GM21423 (cell line): ENCODE results near the gene PPP3CA.

ENCODE experiments used
- ATAC-seq: cut with Tn5 transposase; IDR thresholded peaks from one replicate; pipeline ENCODE4 v1.9.1; 2021; ENCODE audit warnings: mild to moderate bottlenecking, moderate library complexity; ENCODE audit not compliant: unreplicated experiment

Gene PPP3CA

DNA sequence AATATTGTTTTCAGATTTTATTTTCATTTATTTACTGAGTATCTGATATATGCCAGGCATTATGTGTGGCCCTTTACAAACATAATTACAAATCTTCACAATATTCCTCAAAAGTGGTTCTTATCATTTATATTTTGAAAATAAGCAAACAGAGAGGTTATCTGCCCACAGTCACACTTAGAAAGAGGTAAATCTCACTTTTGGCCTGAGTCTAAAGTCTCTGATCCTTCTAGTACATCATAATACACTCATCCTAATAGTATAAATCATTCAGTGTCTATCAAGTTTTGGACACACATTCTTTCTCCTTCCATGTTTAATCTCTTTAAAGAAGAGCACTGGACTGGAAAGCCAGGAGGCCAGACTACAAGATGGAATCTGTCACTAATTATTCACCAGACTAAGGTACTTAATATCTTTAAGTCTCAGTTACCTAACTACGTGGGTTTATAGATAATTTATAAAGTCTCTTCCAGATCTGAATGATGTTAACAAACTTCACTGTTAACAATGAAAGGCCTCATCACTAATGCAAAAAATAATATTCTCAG is 281.3 kb downstream of the PPP3CA start:
- no peak for ATAC-seq

DNA sequence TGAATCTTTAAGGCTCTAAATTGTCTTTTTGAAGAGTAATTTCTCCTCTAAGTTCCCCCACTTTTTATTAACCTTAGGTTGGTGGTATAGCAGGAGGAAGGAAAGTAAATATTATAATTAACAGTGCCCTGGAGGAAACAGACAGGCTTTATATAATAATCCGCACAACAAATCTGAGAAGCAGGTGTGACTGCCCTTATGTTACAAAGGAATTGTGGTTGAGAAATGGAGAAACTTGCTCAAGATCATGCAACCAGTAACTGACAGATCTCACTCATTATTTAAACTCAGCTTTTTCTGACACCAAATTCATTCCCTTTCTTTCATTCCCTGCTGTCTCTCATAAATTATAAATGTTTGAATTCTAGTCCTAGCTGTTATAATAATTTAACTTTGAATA is 282.0 kb downstream of the PPP3CA start:
- no peak for ATAC-seq

DNA sequence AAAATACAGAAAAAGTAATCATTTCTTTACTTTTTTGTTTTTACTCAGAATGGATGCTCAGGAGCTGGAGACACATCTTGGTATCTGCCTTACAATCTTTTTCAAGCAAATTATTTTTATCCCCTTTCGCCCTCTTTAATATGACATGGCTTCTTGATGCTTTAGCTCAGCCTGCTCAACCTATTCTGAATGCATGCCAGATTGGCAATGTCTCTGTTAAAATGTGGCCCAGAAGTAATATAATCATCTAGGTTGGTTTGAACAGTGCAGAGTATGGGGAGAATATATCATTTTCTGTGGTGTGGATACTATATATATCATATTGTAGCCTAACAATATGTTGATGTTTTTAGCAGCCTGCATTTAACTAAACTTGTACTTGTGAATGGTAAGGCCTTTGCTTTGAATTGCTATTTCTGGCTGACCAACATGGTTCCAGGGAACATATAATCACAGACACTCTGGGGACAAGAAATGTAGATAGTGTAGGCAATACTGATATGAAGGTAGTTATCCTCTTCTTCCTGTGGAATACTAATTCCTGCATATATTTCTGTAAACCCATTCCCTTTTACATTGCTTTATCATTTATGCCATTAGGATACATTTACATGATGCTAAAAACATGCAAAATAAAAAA is 282.7 kb downstream of the PPP3CA start:
- ATAC-seq, result no peak

DNA sequence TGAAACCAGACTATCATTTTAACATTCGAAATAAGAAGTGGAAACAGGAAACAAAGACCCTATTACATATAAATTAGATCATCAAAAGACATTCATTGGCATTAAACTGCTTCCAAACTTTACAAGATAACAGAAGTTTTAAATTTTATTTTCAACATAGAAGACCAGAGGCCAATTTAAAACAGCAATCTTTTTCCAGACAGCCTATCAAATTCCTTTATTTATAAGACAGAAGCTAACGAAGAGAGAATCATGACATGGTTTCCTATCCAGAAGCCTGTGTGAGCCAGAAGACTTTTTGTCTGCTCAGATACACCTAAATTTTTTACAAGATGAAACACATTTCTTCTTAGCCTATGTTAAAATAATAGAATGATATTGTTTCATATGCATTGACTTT is 291.9 kb downstream of the PPP3CA start:
- no peak for ATAC-seq

DNA sequence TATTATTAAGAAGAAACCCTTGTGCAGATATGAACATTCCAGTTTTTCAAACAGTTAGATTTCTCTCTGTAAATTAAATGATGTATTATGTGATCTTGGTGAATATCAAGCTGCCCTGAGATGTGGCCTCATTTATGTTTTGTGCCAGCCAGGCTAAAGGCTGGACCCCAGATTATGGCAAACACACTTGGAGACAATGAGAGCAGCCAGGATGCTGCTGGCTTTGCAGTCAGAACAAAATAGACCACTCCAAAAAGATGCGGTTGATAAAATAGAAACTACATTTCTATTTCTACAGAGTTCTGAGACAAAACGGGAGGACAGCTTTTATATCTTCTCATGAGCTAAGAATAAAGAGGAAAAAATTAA is 296.5 kb downstream of the PPP3CA start:
- no peak for ATAC-seq

GRCh38 chr4:101050088-101050836 is 297.1 kb downstream of the PPP3CA start:
- ATAC-seq, result no peak

DNA sequence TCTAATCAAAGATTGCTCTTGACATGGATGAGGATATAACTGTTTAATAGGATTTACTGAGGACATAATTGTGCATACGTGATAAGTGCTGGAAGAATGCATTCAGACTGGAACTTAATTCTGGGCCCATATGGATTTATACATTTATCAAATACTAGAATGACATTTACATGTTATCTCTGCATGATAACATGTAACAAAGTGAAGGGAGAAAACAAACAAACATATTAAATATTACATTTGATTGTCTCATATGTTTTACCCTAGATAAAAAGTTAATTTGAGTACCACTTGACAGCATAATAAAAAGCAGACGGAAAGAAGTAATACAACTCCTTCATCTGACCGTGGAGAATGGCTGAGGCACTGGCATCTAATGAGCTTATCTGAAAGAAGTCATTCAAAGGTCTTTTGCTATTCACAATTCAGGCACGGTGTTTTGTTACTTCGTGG is 297.8 kb downstream of the PPP3CA start:
- no peak for ATAC-seq

- no peak for ATAC-seq
Observed at GRCh38 chr4:101044766-101045165, 302.6 kb downstream of the PPP3CA start.

DNA sequence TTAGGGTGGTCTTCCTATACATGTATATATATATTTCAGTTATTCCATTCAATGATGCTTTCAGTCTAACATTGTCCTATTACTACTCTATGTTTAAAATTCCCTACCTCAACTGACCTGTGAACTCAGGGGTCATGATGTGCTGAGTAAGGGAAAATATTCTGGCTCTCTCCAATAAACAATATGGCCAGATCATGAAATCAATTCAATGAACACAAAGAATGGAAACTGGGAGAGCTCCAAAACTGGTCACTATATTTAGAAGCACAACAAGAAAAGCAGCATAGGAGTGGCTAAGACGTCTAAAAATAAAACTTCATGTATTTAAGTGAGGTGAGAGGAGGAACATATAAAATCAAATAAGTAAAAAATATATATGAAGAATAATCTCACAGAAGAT is 304.5 kb downstream of the PPP3CA start:
- no peak for ATAC-seq

GRCh38 chr4:101040776-101041175 is 306.6 kb downstream of the PPP3CA start:
- no peak for ATAC-seq

DNA sequence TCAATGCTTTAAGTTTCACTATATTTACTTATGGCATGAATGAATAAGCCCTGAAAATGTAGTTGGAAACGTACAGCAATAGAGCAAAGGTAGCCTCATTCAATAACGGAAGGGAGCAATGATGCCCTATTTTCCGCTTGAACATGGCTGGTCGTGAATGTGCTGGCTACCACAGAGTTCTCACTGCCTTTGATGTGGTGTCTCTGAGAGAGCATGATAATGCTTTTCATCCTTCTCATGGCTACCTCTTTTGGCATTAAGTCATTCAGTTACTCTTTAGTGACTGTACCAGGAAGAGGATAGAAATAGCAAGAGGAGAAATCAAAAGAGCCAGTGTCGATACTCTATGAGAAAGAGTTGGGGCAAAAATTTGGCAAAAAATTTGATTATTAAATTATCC is 308.0 kb downstream of the PPP3CA start:
- peak; percentile 51 for ATAC-seq

DNA sequence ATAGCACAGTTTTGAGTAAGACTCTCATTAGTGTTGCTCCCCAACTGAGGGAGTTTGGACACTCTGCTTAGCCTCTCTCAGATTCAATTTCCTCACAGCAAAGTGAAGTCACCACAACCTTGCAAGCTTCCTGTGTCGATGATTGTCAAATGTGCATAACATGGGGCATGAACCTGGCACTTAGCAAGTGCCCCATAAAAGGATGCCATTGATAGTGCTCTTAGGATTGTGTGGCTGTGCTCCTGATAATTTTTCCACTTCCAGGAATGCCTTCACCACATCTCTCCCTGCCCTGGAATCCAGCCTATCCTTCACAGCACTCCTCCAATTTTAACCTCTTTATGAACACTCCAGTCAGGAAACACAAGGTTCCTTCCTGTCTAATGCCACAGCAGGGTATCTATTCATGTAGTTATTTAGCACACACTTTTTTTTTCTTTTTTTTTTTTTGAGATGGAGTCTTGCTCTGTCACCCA is 309.4 kb downstream of the PPP3CA start:
- ATAC-seq, result peak; percentile 66

- ATAC-seq, result no peak
Observed at GRCh38 chr4:101037249-101037648, 310.1 kb downstream of the PPP3CA start.

DNA sequence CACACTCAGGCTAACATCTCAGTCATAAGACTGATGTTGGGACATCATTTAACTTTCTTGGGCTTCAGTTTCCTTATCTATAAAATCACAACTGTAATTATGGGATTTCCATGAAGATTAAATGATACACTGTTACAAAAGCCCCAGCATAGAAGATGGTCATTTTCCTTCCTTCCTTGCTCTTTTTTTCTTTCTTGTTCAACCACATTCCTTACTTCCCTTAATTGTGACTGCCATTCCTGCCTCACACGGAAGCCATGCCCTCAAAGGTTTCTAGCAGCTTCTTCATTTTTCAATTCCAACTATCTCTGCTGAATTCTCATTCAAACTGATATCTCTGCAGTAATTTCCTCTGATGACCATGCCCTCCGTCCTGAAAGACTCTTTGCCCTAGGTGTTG is 311.8 kb downstream of the PPP3CA start:
- no peak for ATAC-seq

DNA sequence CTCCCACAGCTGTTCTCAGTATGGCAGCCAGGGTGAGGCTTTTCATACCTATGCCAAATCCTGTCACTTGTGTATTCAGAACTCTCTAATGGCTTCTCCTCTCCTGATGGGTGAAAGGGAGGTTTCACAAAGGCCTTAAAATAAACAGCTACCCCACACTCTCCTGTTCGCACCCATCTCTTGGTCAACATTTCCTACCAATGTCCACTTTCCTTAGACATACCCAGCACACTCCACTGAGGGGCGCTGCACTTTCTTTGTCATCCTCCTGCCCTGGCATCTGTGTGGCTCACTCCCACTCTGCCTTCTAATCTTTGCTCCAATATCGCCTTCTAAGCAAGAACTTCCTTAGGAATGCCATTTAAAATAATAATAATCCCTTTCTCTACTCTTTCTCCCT is 313.3 kb downstream of the PPP3CA start:
- ATAC-seq, result no peak

DNA sequence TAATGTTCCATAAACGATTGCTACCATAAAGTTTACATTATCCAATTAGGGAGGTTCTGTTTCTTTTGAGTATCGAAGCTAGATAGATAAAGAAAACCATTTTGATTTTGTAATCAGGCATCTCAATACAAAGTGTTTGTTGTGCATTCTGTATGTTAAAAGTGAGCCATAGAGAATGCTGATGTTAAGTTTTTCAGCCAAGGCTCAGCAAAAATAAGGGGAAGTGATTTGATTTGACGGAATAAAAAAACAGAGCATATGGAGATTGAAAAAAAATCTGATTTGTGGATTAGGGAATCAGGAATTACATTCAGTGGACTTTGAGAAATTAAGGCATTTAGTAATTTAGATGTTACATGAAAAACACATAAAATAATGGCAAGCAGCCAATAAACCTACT is 314.8 kb downstream of the PPP3CA start:
- ATAC-seq, result no peak

DNA sequence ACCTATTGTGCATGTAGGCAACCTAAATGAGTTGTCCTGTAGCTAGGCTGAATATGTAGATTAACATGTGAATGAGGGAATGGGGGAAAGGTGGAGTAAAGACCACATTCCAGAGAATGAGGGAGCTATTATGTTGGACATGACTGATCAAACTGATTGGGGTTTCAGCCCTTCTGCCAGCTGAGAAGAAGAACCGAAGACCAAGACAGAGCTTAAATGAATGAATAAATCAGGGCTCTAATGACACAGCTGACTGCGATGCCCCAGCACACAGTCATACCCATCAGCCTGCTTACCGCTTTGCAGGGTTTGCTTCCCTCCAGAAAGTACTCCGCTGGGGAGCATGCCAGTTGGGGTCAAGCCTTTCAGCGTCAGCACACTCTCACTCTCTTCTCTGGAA is 315.4 kb downstream of the PPP3CA start:
- no peak for ATAC-seq

DNA sequence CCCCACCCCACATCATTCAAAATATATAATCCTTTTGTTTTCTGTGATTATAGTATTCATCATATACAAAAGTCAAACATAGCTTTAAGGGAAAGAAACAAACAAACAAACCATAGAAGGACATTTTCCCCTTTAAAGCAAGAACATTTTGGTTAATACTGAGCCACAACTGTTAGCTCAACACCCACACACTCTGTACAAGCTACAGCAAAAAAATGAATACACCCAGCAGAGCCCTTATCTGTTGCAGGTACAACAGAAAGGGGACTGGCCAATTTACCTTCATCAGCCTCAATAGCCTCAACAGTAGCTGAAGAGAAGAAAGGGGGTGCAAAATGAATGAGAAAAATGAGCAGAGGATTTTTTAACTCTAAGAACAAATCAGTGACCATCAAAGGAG is 318.4 kb downstream of the PPP3CA start:
- no peak for ATAC-seq

DNA sequence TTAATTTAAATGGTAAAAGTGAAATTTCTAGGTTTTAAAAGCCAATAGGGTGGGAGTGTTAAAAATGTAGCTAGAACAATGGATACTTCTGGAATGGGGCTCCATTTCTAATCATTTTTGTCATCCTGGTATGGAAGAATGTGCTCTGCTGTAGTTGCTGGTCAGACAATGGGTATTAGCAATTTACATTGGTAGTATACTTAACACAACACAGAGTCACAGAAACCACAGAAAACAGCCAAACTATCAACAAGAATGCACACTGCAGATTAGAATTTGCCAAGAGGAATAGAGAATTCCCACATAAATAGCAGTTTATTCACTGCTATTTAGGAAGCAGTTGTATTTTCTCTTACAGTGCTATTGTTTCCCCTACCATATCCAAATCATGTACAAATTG is 319.6 kb downstream of the PPP3CA start:
- no peak for ATAC-seq

DNA sequence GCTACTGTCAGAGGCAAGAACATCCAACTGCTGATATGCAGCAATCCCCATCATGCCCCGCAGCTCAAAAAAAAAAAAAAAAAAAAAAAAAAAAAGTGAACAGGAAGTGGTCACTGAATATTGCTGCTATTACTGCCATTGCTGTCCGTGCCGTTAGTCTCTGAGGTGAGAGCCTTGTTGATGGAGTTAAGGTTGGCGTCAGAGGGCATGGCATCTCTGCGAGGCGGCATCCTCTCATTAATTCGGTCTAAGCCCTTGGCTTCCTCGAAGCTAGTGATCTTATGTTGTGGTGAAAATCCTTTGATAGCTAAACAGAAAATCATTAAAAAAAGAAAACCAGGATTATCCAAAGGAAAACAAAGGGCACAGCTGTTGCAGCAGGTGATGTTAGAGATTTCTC is 321.6 kb downstream of the PPP3CA start:
- ATAC-seq, result no peak

DNA sequence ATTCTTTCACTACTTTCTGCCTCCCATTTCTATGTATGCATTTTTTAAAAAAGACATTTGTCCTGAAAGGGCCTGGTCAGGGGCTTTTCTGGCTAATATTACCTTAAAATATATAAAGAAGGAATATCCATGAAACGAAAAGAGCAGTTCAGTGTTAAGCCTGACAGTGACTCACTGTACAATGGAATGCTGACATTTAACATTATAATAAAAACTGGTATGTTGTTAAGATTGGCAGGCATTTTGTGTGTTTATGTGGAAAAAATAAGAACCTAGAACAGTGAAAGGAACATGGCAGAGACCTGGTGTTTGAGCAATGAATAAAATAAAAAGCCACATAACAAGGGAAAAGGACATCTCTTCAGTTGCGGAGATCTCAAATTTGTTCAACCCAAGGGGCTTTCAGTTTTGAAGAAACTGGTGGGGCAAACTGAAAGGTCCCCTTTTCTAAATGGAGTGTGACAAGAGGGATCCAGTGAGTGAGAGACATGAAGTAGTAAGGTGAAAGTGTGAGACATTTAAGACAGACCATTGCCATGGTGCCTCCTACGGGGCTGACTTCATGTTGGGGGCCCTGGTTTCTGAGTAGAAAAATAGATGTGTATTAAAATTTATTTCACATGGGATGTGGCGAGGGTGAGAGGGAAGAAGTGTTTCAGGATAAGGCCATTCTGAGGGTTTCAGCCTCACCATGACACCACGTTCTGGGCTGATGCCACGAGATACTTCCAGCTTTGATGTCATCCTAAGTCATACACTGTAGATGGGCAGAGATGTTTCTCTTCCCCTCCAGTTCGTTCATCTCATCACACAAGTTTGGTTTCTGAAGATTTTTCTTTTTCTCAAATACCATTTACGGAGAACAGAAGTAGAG is 324.9 kb downstream of the PPP3CA start:
- ATAC-seq, result no peak
